RKO (cell line): Measurements from ENCODE around the gene HES4.
A peak's percentile ranks its signal among the peaks of the same experiment; 100 is the strongest.
"Not testable (repeated sequence)": the region's sequence is repeated elsewhere in the genome, so short reads cannot be mapped to it uniquely, and the experiment has no call there.

Source experiments
- DNase-seq: peaks from one replicate; pipeline ENCODE4 v3.0.0-alpha.2; 2016; ENCODE audit warnings: low spot score

HES4 gene

GRCh38 chr1:978835-979743 is 20.8 kb downstream of the HES4 start:
- no peak for DNase-seq

GRCh38 chr1:978069-978834 is 21.6 kb downstream of the HES4 start:
- DNase-seq, result peak; percentile 60

- DNase-seq, result not testable (repeated sequence)
These were observed 23.1 kb downstream of the HES4 start for GRCh38 chr1:976791-977190.

- peak; percentile 84 for DNase-seq
These were observed 23.8 kb downstream of the HES4 start for GRCh38 chr1:975896-976683.

GRCh38 chr1:975365-975764 is 24.5 kb downstream of the HES4 start:
- no peak for DNase-seq

- DNase-seq, result no peak
These were observed 25.1 kb downstream of the HES4 start for GRCh38 chr1:974687-975328.

- DNase-seq, result no peak
These were observed 25.6 kb downstream of the HES4 start for GRCh38 chr1:974293-974640.

- no peak for DNase-seq
These were observed 26.2 kb downstream of the HES4 start for GRCh38 chr1:973459-974292.

GRCh38 chr1:972726-973458 is 27.0 kb downstream of the HES4 start:
- no peak for DNase-seq

- no peak for DNase-seq
These were observed 28.0 kb downstream of the HES4 start for GRCh38 chr1:971751-972506.

- no peak for DNase-seq
These were observed 28.7 kb downstream of the HES4 start for GRCh38 chr1:970973-971730.

GRCh38 chr1:970242-970972 is 29.5 kb downstream of the HES4 start:
- no peak for DNase-seq

- no peak for DNase-seq
These were observed 30.5 kb downstream of the HES4 start for GRCh38 chr1:969260-969855.

GRCh38 chr1:967466-968343 is 32.2 kb downstream of the HES4 start:
- DNase-seq, result no peak

GRCh38 chr1:966704-967300 is 33.1 kb downstream of the HES4 start:
- DNase-seq, result peak; percentile 80

GRCh38 chr1:966135-966703 is 33.7 kb downstream of the HES4 start, which contains the start of gene PLEKHN1:
Gene PLEKHN1, plus strand, starts transcription at chr1:966482. Its CDS starts 50 bp downstream, at chr1:966532.
- DNase-seq, result peak; percentile 81
